Measurements from ENCODE around the gene KAT5. TPM values are rescaled to one million over a fixed set of nuclear protein-coding genes. Genes with fewer than 3 reads are reported as not detected.
A peak's percentile ranks its signal among the peaks of the same experiment; 100 is the strongest.

KAT5 gene
- total RNA-seq, 1 donor from 2014 or later = 21.0 TPM

DNA sequence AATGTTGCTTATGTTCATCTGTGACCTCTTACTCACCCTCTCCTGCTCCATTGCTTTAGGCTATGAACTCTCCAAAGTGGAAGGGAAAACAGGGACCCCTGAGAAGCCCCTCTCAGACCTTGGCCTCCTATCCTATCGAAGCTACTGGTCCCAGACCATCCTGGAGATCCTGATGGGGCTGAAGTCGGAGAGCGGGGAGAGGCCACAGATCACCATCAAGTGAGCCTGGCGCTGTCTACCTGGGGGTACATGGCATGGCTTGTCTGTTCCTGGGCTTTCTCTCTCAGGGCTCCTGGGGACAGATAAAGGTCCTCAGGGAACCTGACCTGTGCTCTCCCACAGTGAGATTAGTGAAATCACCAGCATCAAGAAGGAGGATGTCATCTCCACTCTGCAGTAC, 6.5 kb downstream of the KAT5 start:
- Histone ChIP-seq H3K27me3 (peaks cover 2% of the 10 kb centered on the region), H3K27ac (no peak overlapping the region), H3K9me3 (ENCODE audit: low read depth) (no peaks in the 10 kb centered on the region), H3F3A (ENCODE audit: low read depth) (peaks cover 10% of the 10 kb centered on the region), H3K4me1 (peaks cover 9% of the 10 kb centered on the region), H4K20me1 (ENCODE audit: low read depth) (peaks cover 22% of the 10 kb centered on the region), H3K79me2 (ENCODE audit: low read depth) (peaks cover 21% of the 10 kb centered on the region), H3K4me2 (no peak overlapping the region), H2AFZ (replicated peaks) (no peak overlapping the region), H3K4me3 (no peak overlapping the region), H3K9ac (no peak overlapping the region), H3K36me3 (peaks cover 2% of the 10 kb centered on the region)
- Mint-ChIP-seq H3K36me3 (peaks cover 29% of the 10 kb centered on the region), H3K4me3 (peak overlapping the region; percentile 94), H3K9me3 (no peaks in the 10 kb centered on the region), H3K4me1 (peaks cover 23% of the 10 kb centered on the region), H3K27ac (no peak overlapping the region), H3K27me3 (ENCODE audit: insufficient read depth, low read depth) (peaks cover 4% of the 10 kb centered on the region)
- DNase-seq (ENCODE audit: low spot score) = no peak
- TF ChIP-seq EZH2 (IDR thresholded peaks at IDR 0.05) (no peak), EZH2phosphoT487 (IDR thresholded peaks at IDR 0.05) (no peak)
- TF ChIP-seq, protein P1, sequence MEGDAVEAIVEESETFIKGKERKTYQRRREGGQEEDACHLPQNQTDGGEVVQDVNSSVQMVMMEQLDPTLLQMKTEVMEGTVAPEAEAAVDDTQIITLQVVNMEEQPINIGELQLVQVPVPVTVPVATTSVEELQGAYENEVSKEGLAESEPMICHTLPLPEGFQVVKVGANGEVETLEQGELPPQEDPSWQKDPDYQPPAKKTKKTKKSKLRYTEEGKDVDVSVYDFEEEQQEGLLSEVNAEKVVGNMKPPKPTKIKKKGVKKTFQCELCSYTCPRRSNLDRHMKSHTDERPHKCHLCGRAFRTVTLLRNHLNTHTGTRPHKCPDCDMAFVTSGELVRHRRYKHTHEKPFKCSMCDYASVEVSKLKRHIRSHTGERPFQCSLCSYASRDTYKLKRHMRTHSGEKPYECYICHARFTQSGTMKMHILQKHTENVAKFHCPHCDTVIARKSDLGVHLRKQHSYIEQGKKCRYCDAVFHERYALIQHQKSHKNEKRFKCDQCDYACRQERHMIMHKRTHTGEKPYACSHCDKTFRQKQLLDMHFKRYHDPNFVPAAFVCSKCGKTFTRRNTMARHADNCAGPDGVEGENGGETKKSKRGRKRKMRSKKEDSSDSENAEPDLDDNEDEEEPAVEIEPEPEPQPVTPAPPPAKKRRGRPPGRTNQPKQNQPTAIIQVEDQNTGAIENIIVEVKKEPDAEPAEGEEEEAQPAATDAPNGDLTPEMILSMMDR (IDR thresholded peaks at IDR 0.05) = no peak

DNA sequence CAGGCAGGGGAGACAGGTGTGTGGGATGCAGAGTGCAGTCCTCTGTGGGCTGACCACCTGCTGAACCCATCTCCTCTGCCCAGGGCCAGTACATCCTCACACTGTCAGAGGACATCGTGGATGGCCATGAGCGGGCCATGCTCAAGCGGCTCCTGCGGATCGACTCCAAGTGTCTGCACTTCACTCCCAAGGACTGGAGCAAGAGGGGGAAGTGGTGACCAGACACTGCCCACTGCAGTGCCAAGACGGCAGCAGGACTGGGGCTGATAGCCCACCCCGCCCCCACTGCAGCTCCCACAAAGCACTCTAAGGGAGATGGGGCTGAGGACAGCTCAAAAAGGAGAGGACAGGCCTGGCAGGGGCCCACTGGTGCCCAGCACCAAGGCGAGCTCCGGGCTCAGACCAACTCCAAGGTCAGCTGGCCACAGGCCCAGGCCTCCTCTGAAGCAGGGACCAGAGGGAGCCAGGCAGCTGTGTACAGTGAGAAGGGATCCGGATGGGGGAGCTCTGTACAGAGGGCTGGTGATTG, 7.0 kb downstream of the KAT5 start:
- Mint-ChIP-seq H3K27ac (peak overlapping the region; percentile 42), H3K36me3 (peaks cover 25% of the 10 kb centered on the region)
- peaks cover 9% of the 10 kb centered on the region for H3K4me1 ChIP-seq

DNA sequence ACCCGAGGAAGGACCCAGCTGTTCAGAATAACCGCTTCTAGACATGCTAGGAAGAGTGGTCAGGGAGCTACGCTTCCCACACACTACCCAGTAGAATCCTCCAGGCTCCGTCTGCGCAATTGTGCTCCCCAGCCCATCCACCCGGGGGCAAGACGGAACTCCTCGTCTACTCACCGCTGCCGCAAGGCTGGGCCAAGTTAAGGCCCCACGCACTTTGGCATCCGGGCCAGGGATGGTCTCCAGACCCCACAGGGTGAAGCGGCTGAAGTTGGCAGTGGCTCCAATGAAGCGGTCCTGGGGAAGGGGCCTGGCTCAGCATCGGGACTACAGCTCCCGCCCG, 7.8 kb downstream of the KAT5 start:
- Histone ChIP-seq H3F3A (ENCODE audit: low read depth) (peaks cover 7% of the 10 kb centered on the region), H3K4me3 (peak overlapping the region; percentile 68), H2AFZ (replicated peaks) (no peak overlapping the region), H3K27ac (no peak overlapping the region), H3K27me3 (peaks cover 13% of the 10 kb centered on the region), H4K20me1 (ENCODE audit: low read depth) (peaks cover 22% of the 10 kb centered on the region), H3K36me3 (no peaks in the 10 kb centered on the region), H3K4me1 (peaks cover 9% of the 10 kb centered on the region), H3K9me3 (ENCODE audit: low read depth) (no peaks in the 10 kb centered on the region), H3K9ac (peak overlapping the region; percentile 51), H3K4me2 (peak overlapping the region; percentile 79), H3K79me2 (ENCODE audit: low read depth) (peaks cover 19% of the 10 kb centered on the region)
- peaks cover 4% of the 10 kb centered on the region for H3K27me3 Mint-ChIP-seq (ENCODE audit: insufficient read depth, low read depth)
- H3K36me3 Mint-ChIP-seq = peaks cover 18% of the 10 kb centered on the region
- peak overlapping the region; percentile 94 for H3K4me3 Mint-ChIP-seq
- H3K27ac Mint-ChIP-seq = peak overlapping the region; percentile 37
- no peaks in the 10 kb centered on the region for H3K9me3 Mint-ChIP-seq
- H3K4me1 Mint-ChIP-seq = peaks cover 18% of the 10 kb centered on the region
- TF ChIP-seq EZH2phosphoT487 (IDR thresholded peaks at IDR 0.05) (no peak), EZH2 (IDR thresholded peaks at IDR 0.05) (no peak)
- TF ChIP-seq, protein P1 (IDR thresholded peaks at IDR 0.05) = no peak
- DNase-seq (ENCODE audit: low spot score) = no peak

More for the DNA sequence above, 7.0 kb downstream of the KAT5 start:
- H3K9me3 Mint-ChIP-seq = no peaks in the 10 kb centered on the region
- H3K79me2 ChIP-seq (ENCODE audit: low read depth) = peaks cover 19% of the 10 kb centered on the region
- H3K9ac ChIP-seq = no peak overlapping the region
- TF ChIP-seq, protein P1 (IDR thresholded peaks at IDR 0.05) = no peak
- TF ChIP-seq EZH2 (IDR thresholded peaks at IDR 0.05) (no peak), EZH2phosphoT487 (IDR thresholded peaks at IDR 0.05) (no peak)
- peaks cover 22% of the 10 kb centered on the region for H4K20me1 ChIP-seq (ENCODE audit: low read depth)
- H2AFZ ChIP-seq (replicated peaks) = no peak overlapping the region
- peaks cover 4% of the 10 kb centered on the region for H3K27me3 Mint-ChIP-seq (ENCODE audit: insufficient read depth, low read depth)
- H3K4me3 Mint-ChIP-seq = peak overlapping the region; percentile 94
- peaks cover 7% of the 10 kb centered on the region for H3K27me3 ChIP-seq
- H3K4me1 Mint-ChIP-seq = peaks cover 20% of the 10 kb centered on the region
- H3K4me3 ChIP-seq = peak overlapping the region; percentile 68
- H3K36me3 ChIP-seq = no peaks in the 10 kb centered on the region
- H3K27ac ChIP-seq = no peak overlapping the region
- H3K9me3 ChIP-seq (ENCODE audit: low read depth) = no peaks in the 10 kb centered on the region
- DNase-seq (ENCODE audit: low spot score) = no peak
- peaks cover 10% of the 10 kb centered on the region for H3F3A ChIP-seq (ENCODE audit: low read depth)
- peak overlapping the region; percentile 79 for H3K4me2 ChIP-seq
